Activated CD4-positive, alpha-beta T cell treated with anti-CD3 and anti-CD28 coated beads, Interleukin-2, Interleukin-4, amounts not matched to agents 100 ng/mL and 50 ng/mL, durations not matched to agents 16 hours and 8 hours (primary cell): Measurements from ENCODE around the gene OR1I1.
A peak's percentile ranks its signal among the peaks of the same experiment; 100 is the strongest.

ENCODE experiments used
- DNase-seq: peaks from one replicate; pipeline ENCODE4 v3.0.0-alpha.2; 2020; ENCODE audit warnings: low spot score

Gene OR1I1

GRCh38 chr19:15098460-15098859 lies 16.4 kb downstream of the OR1I1 start:
- no peak for DNase-seq

GRCh38 chr19:15099017-15099582 lies 17.1 kb downstream of the OR1I1 start:
- no peak for DNase-seq

GRCh38 chr19:15101479-15102082 lies 19.6 kb downstream of the OR1I1 start:
- DNase-seq = peak; percentile 55

- no peak for DNase-seq
Observed at GRCh38 chr19:15104003-15104402, 22.0 kb downstream of the OR1I1 start.

GRCh38 chr19:15104411-15104810 lies 22.4 kb downstream of the OR1I1 start:
- no peak for DNase-seq

- no peak for DNase-seq
Observed at GRCh38 chr19:15105044-15105443, 23.0 kb downstream of the OR1I1 start.

- no peak for DNase-seq
Observed at GRCh38 chr19:15107061-15108010, 25.3 kb downstream of the OR1I1 start, which contains the start of gene SYDE1. SYDE1 (plus strand) TSS chr19:15107401; CDS start chr19:15107434, 33 bp downstream.

GRCh38 chr19:15108145-15108844 lies 26.3 kb downstream of the OR1I1 start:
- DNase-seq = no peak

GRCh38 chr19:15108845-15109767 lies 27.1 kb downstream of the OR1I1 start:
- DNase-seq = no peak

GRCh38 chr19:15109768-15110417 lies 27.9 kb downstream of the OR1I1 start:
- DNase-seq = no peak

- DNase-seq = no peak
Observed at GRCh38 chr19:15110418-15110815, 28.4 kb downstream of the OR1I1 start.

- no peak for DNase-seq
Observed at GRCh38 chr19:15111758-15112157, 29.7 kb downstream of the OR1I1 start.

GRCh38 chr19:15112385-15112784 lies 30.4 kb downstream of the OR1I1 start:
- DNase-seq = no peak

GRCh38 chr19:15113245-15114152 lies 31.5 kb downstream of the OR1I1 start:
- DNase-seq = no peak

GRCh38 chr19:15114153-15114540 lies 32.1 kb downstream of the OR1I1 start:
- no peak for DNase-seq

- DNase-seq = no peak
Observed at GRCh38 chr19:15115080-15115479, 33.1 kb downstream of the OR1I1 start.

- no peak for DNase-seq
Observed at GRCh38 chr19:15115762-15116615, 34.0 kb downstream of the OR1I1 start.

- DNase-seq = no peak
Observed at GRCh38 chr19:15116856-15117255, 34.8 kb downstream of the OR1I1 start.

- no peak for DNase-seq
Observed at GRCh38 chr19:15118248-15118647, 36.2 kb downstream of the OR1I1 start.
